ENCODE measurements around the gene HLA-DMA. TPM values are rescaled to one million over a fixed set of nuclear protein-coding genes. Genes with fewer than 3 reads are reported as not detected.

HLA-DMA gene
- total RNA-seq, 1 donor from 2014 or later, result 5.2 TPM

- FAIRE-seq, result no peak
- peak overlapping the region; percentile 100 for H3K4me3 Mint-ChIP-seq (ENCODE audit: unreplicated experiment)
- Histone ChIP-seq H3K79me2 (ENCODE audit: insufficient read depth, low read length) (peaks cover 87% of the 10 kb centered on the region), H3K4me1 (ENCODE audit: insufficient read depth, low read length) (peaks cover 21% of the 10 kb centered on the region), H3K27me3 (ENCODE audit: insufficient read depth, low read length) (no peaks in the 10 kb centered on the region), H3K27ac (ENCODE audit: low read depth, low read length) (no peak overlapping the region), H3K4me2 (ENCODE audit: low read length) (peak overlapping the region; percentile 97), H4K20me1 (ENCODE audit: insufficient read depth, low read length) (peaks cover 88% of the 10 kb centered on the region), H3K9me3 (ENCODE audit: insufficient read depth, low read depth, low read length) (no peaks in the 10 kb centered on the region), H3K9ac (ENCODE audit: low read length) (peak overlapping the region; percentile 90), H2AFZ (ENCODE audit: low read depth, low read length) (no peak overlapping the region), H3K4me3 (ENCODE audit: insufficient read depth, low read depth, low read length) (peak overlapping the region; percentile 92), H3K36me3 (ENCODE audit: insufficient read depth, low read length) (peaks cover 72% of the 10 kb centered on the region)
- H3K27me3 Mint-ChIP-seq (ENCODE audit: low read depth, unreplicated experiment), result no peaks in the 10 kb centered on the region
- H3K4me1 Mint-ChIP-seq (ENCODE audit: low read depth, unreplicated experiment), result peaks cover 43% of the 10 kb centered on the region
- H3K9me3 Mint-ChIP-seq (ENCODE audit: unreplicated experiment), result no peaks in the 10 kb centered on the region
- TF ChIP-seq CTCF (IDR thresholded peaks at IDR 0.05; ENCODE audit: insufficient read depth, low read depth, low read length) (no peak), EZH2 (IDR thresholded peaks at IDR 0.05; ENCODE audit: insufficient read depth, low read length) (no peak)
- peaks cover 52% of the 10 kb centered on the region for H3K36me3 Mint-ChIP-seq (ENCODE audit: low read depth, unreplicated experiment)
- H3K27ac Mint-ChIP-seq (ENCODE audit: unreplicated experiment), result peak overlapping the region; percentile 38
- DNase-seq (ENCODE audit: low read depth), result no peak
These were observed 23.0 kb upstream of the HLA-DMA start for GRCh38 chr6:32975886-32976285.

- TF ChIP-seq EZH2 (IDR thresholded peaks at IDR 0.05; ENCODE audit: insufficient read depth, low read length) (no peak), CTCF (IDR thresholded peaks at IDR 0.05; ENCODE audit: insufficient read depth, low read depth, low read length) (no peak)
- no peak for FAIRE-seq
These were observed 21.8 kb upstream of the HLA-DMA start for GRCh38 chr6:32974541-32975308.

GRCh38 chr6:32974016-32974333 is 21.1 kb upstream of the HLA-DMA start:
- H3K27me3 Mint-ChIP-seq (ENCODE audit: low read depth, unreplicated experiment), result no peaks in the 10 kb centered on the region
- Histone ChIP-seq H3K9ac (ENCODE audit: low read length) (peak overlapping the region; percentile 90), H3K4me3 (ENCODE audit: insufficient read depth, low read depth, low read length) (peak overlapping the region; percentile 92), H3K27ac (ENCODE audit: low read depth, low read length) (no peak overlapping the region), H3K4me1 (ENCODE audit: insufficient read depth, low read length) (peaks cover 26% of the 10 kb centered on the region), H3K27me3 (ENCODE audit: insufficient read depth, low read length) (no peaks in the 10 kb centered on the region), H2AFZ (ENCODE audit: low read depth, low read length) (no peak overlapping the region), H4K20me1 (ENCODE audit: insufficient read depth, low read length) (peaks cover 69% of the 10 kb centered on the region), H3K79me2 (ENCODE audit: insufficient read depth, low read length) (peaks cover 81% of the 10 kb centered on the region), H3K9me3 (ENCODE audit: insufficient read depth, low read depth, low read length) (no peaks in the 10 kb centered on the region), H3K4me2 (ENCODE audit: low read length) (peak overlapping the region; percentile 97), H3K36me3 (ENCODE audit: insufficient read depth, low read length) (peaks cover 54% of the 10 kb centered on the region)
- H3K27ac Mint-ChIP-seq (ENCODE audit: unreplicated experiment), result peak overlapping the region; percentile 97
- TF ChIP-seq CTCF (IDR thresholded peaks at IDR 0.05; ENCODE audit: insufficient read depth, low read depth, low read length), result no peak
- no peak for TF ChIP-seq EZH2 (IDR thresholded peaks at IDR 0.05; ENCODE audit: insufficient read depth, low read length)
- DNase-seq (ENCODE audit: low read depth), result peak; percentile 49
- peak overlapping the region; percentile 100 for H3K4me3 Mint-ChIP-seq (ENCODE audit: unreplicated experiment)
- FAIRE-seq, result no peak
- no peaks in the 10 kb centered on the region for H3K9me3 Mint-ChIP-seq (ENCODE audit: unreplicated experiment)
- H3K36me3 Mint-ChIP-seq (ENCODE audit: low read depth, unreplicated experiment), result peaks cover 41% of the 10 kb centered on the region
- H3K4me1 Mint-ChIP-seq (ENCODE audit: low read depth, unreplicated experiment), result peaks cover 37% of the 10 kb centered on the region

More at GRCh38 chr6:32974541-32975308, 21.8 kb upstream of the HLA-DMA start:
- H3K79me2 ChIP-seq (ENCODE audit: insufficient read depth, low read length), result peaks cover 83% of the 10 kb centered on the region
- Mint-ChIP-seq H3K4me3 (ENCODE audit: unreplicated experiment) (peak overlapping the region; percentile 100), H3K4me1 (ENCODE audit: low read depth, unreplicated experiment) (peaks cover 40% of the 10 kb centered on the region), H3K9me3 (ENCODE audit: unreplicated experiment) (no peaks in the 10 kb centered on the region), H3K36me3 (ENCODE audit: low read depth, unreplicated experiment) (peaks cover 43% of the 10 kb centered on the region), H3K27me3 (ENCODE audit: low read depth, unreplicated experiment) (no peaks in the 10 kb centered on the region), H3K27ac (ENCODE audit: unreplicated experiment) (peak overlapping the region; percentile 97)
- peak overlapping the region; percentile 92 for H3K4me3 ChIP-seq (ENCODE audit: insufficient read depth, low read depth, low read length)
- H3K27ac ChIP-seq (ENCODE audit: low read depth, low read length), result no peak overlapping the region
- H3K36me3 ChIP-seq (ENCODE audit: insufficient read depth, low read length), result peaks cover 62% of the 10 kb centered on the region
- H3K9ac ChIP-seq (ENCODE audit: low read length), result peak overlapping the region; percentile 90
- no peaks in the 10 kb centered on the region for H3K9me3 ChIP-seq (ENCODE audit: insufficient read depth, low read depth, low read length)
- no peaks in the 10 kb centered on the region for H3K27me3 ChIP-seq (ENCODE audit: insufficient read depth, low read length)
- no peak overlapping the region for H2AFZ ChIP-seq (ENCODE audit: low read depth, low read length)
- peaks cover 21% of the 10 kb centered on the region for H3K4me1 ChIP-seq (ENCODE audit: insufficient read depth, low read length)
- no peak for DNase-seq (ENCODE audit: low read depth)
- H4K20me1 ChIP-seq (ENCODE audit: insufficient read depth, low read length), result peaks cover 77% of the 10 kb centered on the region
- H3K4me2 ChIP-seq (ENCODE audit: low read length), result peak overlapping the region; percentile 97

Measured in astrocyte (in vitro differentiated cells and primary cell).